RWPE2 (cell line): ENCODE data around the gene WDR27.

ENCODE experiments used
- ATAC-seq: fragments of 200-7000 bp; cut with Tn5 transposase; 3 replicates; pipeline ENCODE4 v1.9.1; 2021; ENCODE audit warnings: low read depth
- DNase-seq: peaks from one replicate; pipeline ENCODE4 v3.0.0-alpha.2; 2020; ENCODE audit warnings: low spot score
- H3K27ac ChIP-seq: fragments of 450-650 bp; 2 replicates; pipeline ENCODE4 v1.5.1; 2017; ENCODE audit warnings: mild to moderate bottlenecking; ENCODE audit not compliant: poor library complexity, severe bottlenecking
- H3K27me3 ChIP-seq: fragments of 250-450 bp; sonication (Bioruptor Pico); 2 replicates; pipeline ENCODE4 v1.5.1; 2021; ENCODE audit warnings: mild to moderate bottlenecking, moderate library complexity; ENCODE audit not compliant: insufficient read depth, poor library complexity, severe bottlenecking
- H3K36me3 ChIP-seq: fragments of 250-450 bp; sonication (Bioruptor Pico); 2 replicates; pipeline ENCODE4 v1.5.1; 2020; ENCODE audit warnings: low read depth, mild to moderate bottlenecking, moderate library complexity
- H3K4me1 ChIP-seq: fragments of 250-450 bp; sonication (Bioruptor Pico); 2 replicates; pipeline ENCODE4 v1.5.1; 2021; ENCODE audit warnings: mild to moderate bottlenecking, moderate library complexity; ENCODE audit not compliant: insufficient read depth, poor library complexity, severe bottlenecking
- H3K4me3 ChIP-seq: fragments of 250-450 bp; sonication (Bioruptor Pico); 2 replicates; pipeline ENCODE4 v1.5.1; 2021; ENCODE audit warnings: mild to moderate bottlenecking, moderate library complexity; ENCODE audit not compliant: severe bottlenecking
- H3K9me3 ChIP-seq: fragments of 250-450 bp; sonication (Bioruptor Pico); 2 replicates; pipeline ENCODE4 v1.5.1; 2021; ENCODE audit warnings: mild to moderate bottlenecking, moderate library complexity; ENCODE audit not compliant: severe bottlenecking
- TF ChIP-seq, protein P1 (sequence below): fragments of 450-650 bp; IDR thresholded peaks from one replicate; pipeline ENCODE4 v1.5.1; 2017; ENCODE audit warnings: mild to moderate bottlenecking, moderate library complexity; ENCODE audit not compliant: poor library complexity, severe bottlenecking

Gene WDR27

DNA sequence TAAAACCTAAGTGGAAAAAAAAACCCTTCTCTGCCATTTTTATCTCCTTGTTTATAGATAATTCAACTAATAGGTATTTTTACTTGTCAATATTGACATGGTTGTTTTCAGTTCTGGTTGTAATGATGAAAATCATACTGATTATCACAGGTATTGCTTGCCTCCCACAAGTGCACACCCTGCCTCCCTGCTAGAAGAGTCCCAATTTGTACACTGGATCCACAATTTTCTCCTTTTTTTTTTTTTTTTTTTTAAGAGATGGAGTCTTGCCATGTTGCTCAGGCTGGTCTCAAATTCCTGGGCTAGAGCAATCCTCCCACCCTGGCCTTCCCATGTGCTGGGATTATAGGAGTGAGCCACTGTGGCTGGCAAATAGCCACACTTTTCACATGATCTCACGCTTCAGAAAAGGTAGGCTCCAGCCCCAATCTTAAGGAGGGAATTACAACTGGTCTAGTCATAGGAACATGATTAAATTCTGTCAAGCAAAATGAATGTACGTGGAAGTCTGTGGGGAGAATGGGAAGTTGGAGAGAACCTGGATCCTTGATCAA, 37.2 kb upstream of the WDR27 start:
- Histone ChIP-seq H3K27me3 (peaks cover 4% of the 10 kb centered on the region), H3K27ac (no peak overlapping the region), H3K36me3 (no peaks in the 10 kb centered on the region), H3K4me3 (no peak overlapping the region), H3K9me3 (no peaks in the 10 kb centered on the region), H3K4me1 (no peaks in the 10 kb centered on the region)
- DNase-seq, result no peak
- ATAC-seq, result no peak
- TF ChIP-seq, protein P1, sequence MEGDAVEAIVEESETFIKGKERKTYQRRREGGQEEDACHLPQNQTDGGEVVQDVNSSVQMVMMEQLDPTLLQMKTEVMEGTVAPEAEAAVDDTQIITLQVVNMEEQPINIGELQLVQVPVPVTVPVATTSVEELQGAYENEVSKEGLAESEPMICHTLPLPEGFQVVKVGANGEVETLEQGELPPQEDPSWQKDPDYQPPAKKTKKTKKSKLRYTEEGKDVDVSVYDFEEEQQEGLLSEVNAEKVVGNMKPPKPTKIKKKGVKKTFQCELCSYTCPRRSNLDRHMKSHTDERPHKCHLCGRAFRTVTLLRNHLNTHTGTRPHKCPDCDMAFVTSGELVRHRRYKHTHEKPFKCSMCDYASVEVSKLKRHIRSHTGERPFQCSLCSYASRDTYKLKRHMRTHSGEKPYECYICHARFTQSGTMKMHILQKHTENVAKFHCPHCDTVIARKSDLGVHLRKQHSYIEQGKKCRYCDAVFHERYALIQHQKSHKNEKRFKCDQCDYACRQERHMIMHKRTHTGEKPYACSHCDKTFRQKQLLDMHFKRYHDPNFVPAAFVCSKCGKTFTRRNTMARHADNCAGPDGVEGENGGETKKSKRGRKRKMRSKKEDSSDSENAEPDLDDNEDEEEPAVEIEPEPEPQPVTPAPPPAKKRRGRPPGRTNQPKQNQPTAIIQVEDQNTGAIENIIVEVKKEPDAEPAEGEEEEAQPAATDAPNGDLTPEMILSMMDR, result no peak

- Histone ChIP-seq H3K27me3 (peaks cover 5% of the 10 kb centered on the region), H3K4me1 (no peaks in the 10 kb centered on the region), H3K36me3 (no peaks in the 10 kb centered on the region), H3K9me3 (no peaks in the 10 kb centered on the region), H3K4me3 (no peak overlapping the region), H3K27ac (no peak overlapping the region)
- TF ChIP-seq, protein P1, result no peak
- ATAC-seq (no peak), DNase-seq (no peak)
Measured at GRCh38 chr6:169738204-169738975, 36.6 kb upstream of the WDR27 start.

- H3K9me3 ChIP-seq, result no peaks in the 10 kb centered on the region
- no peaks in the 10 kb centered on the region for H3K4me1 ChIP-seq
- no peak overlapping the region for H3K4me3 ChIP-seq
- peaks cover 5% of the 10 kb centered on the region for H3K27me3 ChIP-seq
- ATAC-seq (no peak), DNase-seq (no peak)
- H3K36me3 ChIP-seq, result no peaks in the 10 kb centered on the region
- H3K27ac ChIP-seq, result no peak overlapping the region
- TF ChIP-seq, protein P1, result no peak
Measured at GRCh38 chr6:169729961-169730360, 28.1 kb upstream of the WDR27 start.

- Histone ChIP-seq H3K9me3 (no peaks in the 10 kb centered on the region), H3K4me3 (no peak overlapping the region), H3K4me1 (peaks cover 5% of the 10 kb centered on the region), H3K27me3 (no peaks in the 10 kb centered on the region), H3K36me3 (no peaks in the 10 kb centered on the region), H3K27ac (no peak overlapping the region)
- ATAC-seq, result no peak
- DNase-seq, result no peak
- TF ChIP-seq, protein P1, result no peak
Measured at GRCh38 chr6:169726963-169727362, 25.1 kb upstream of the WDR27 start.

DNA sequence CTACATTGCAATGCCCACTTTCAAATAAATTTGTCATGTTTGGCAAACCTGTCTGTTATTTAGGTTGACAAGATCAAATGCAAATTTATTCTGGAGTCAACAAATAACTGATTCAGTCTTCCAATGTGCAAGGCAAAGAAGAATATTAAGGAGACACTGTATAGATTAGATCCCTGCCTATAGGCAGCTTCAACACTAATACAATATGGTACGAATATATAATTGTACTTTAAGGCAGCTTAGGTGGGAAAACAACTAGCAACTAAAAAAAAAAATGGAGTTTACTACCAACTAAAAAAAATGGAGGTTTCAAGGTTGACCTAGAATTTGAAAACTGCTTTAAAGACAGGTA, 24.2 kb upstream of the WDR27 start:
- H3K27me3 ChIP-seq, result no peaks in the 10 kb centered on the region
- H3K9me3 ChIP-seq, result no peaks in the 10 kb centered on the region
- ATAC-seq, result no peak
- no peak for DNase-seq
- TF ChIP-seq, protein P1, result no peak
- no peaks in the 10 kb centered on the region for H3K36me3 ChIP-seq
- no peak overlapping the region for H3K4me3 ChIP-seq
- peaks cover 13% of the 10 kb centered on the region for H3K4me1 ChIP-seq
- H3K27ac ChIP-seq, result no peak overlapping the region
